ENCODE data around the gene NPAS2. TPM values are rescaled to one million over a fixed set of nuclear protein-coding genes. Genes with fewer than 3 reads are reported as not detected.

NPAS2 gene
- total and polyA plus RNA-seq, 2 of the 8 experiments (the other 6 are each of a cell fraction or from before 2014, with no cell fraction given) = 1.8 to 1.9 TPM

- Histone ChIP-seq H3K79me1 (ENCODE audit: low read depth, low read length) (no peaks in the 10 kb centered on the region), H3K36me3 (ENCODE audit: control insufficient read depth in 2 of 4, insufficient read depth in 4 of 4, low read length in 3 of 4) (no peaks in the 10 kb centered on the region), H3K23me2 (ENCODE audit: low read depth, low read length) (no peaks in the 10 kb centered on the region), H3K18ac (ENCODE audit: extremely low read depth, low read length) (no peak overlapping the region), H3K4me3 (ENCODE audit: extremely low read depth in 1 of 4, insufficient read depth in 2 of 4, low read depth in 3 of 4, low read length in 4 of 4) (no peak overlapping the region), H3K9ac (replicated peaks in 1 of 4; ENCODE audit: extremely low read depth in 1 of 4, low read depth in 3 of 4, low read length in 3 of 4) (no peak overlapping the region), H3K4ac (replicated peaks; ENCODE audit: insufficient read length, low read depth, low read length) (no peak overlapping the region), H3K56ac (replicated peaks; ENCODE audit: insufficient read length, low read depth, low read length) (no peak overlapping the region), H4K20me1 (replicated peaks in 1 of 2; ENCODE audit: control insufficient read depth in 1 of 2, insufficient read depth in 2 of 2, low read length in 2 of 2) (no peaks in the 10 kb centered on the region), H3K4me2 (ENCODE audit: insufficient read depth in 1 of 2, low read depth in 2 of 2, low read length in 2 of 2) (no peak overlapping the region), H2BK12ac (ENCODE audit: low read depth, low read length) (no peak overlapping the region), H3K79me2 (ENCODE audit: control insufficient read depth in 1 of 2, insufficient read depth in 2 of 2, low read length in 2 of 2) (no peaks in the 10 kb centered on the region), H2BK15ac (ENCODE audit: low read length) (no peak overlapping the region), H3K27me3 (replicated peaks in 1 of 4; ENCODE audit: control insufficient read depth in 3 of 4, extremely low read depth in 1 of 4, insufficient read depth in 3 of 4, low read length in 3 of 4) (no peaks in the 10 kb centered on the region), H2BK120ac (replicated peaks; ENCODE audit: low read depth, low read length) (no peak overlapping the region), H2BK20ac (ENCODE audit: low read length) (no peak overlapping the region), H3K14ac (ENCODE audit: insufficient read length) (no peak overlapping the region), H3K27ac (ENCODE audit: low read depth, low read length) (no peak overlapping the region), H3K9me3 (ENCODE audit: insufficient read depth in 2 of 2, low read depth in 1 of 2, low read length in 1 of 2) (no peaks in the 10 kb centered on the region), H4K91ac (replicated peaks; ENCODE audit: insufficient read length, low read length) (no peak overlapping the region), H4K5ac (ENCODE audit: insufficient read length, low read depth, low read length) (no peak overlapping the region), H2BK5ac (ENCODE audit: low read depth, low read length) (no peak overlapping the region), H2AK5ac (ENCODE audit: low read depth, low read length) (no peak overlapping the region), H4K8ac (ENCODE audit: extremely low read depth, insufficient read depth, low read length) (no peak overlapping the region), H3K4me1 (replicated peaks in 1 of 4; ENCODE audit: control insufficient read depth in 3 of 4, insufficient read depth in 4 of 4, low read length in 3 of 4) (peaks cover 0 to 3% (median 0%) of the 10 kb centered on the region in 4 experiments; a peak in 1 of 7 replicates), H2AFZ (ENCODE audit: low read length) (0 out of 2 replicates have a peak overlapping the region, but pooled peaks have one; percentile 39), H3K23ac (ENCODE audit: insufficient read length) (no peak overlapping the region)
- ChIA-PET CTCF (ENCODE audit: partially characterized antibody) (interaction anchor here (0.6 to 1.6 kb wide), 4 partner anchors 14 to 127 kb away, joined by 3 to 4 read pairs (median 4); no protein-coding TSS in a partner anchor), POLR2A (ENCODE audit: partially characterized antibody) (no interaction called here)
- DNase-seq (ENCODE audit: low read depth in 1 of 2, low spot score in 2 of 2) = no peak
- WGBS, 2 experiments (ENCODE audit: extremely low coverage in 1 of 2, insufficient coverage in 1 of 2, insufficient read length in 1 of 2, insufficient replicate concordance in 2 of 2, low coverage in 1 of 2, low lambda C conversion rate in 2 of 2, missing lambda C conversion rate in 1 of 2) = 88% methylated on average over 3 of the region's 3 CpGs; no CpG with 5 or more reads in 1 of the 2 experiments
- no peak for FAIRE-seq
- TF ChIP-seq POLR2A (IDR thresholded peaks at IDR 0.05; ENCODE audit: control extremely low read depth in 1 of 2, low read depth in 2 of 2, low read length in 2 of 2) (no peak), SP1 (IDR thresholded peaks at IDR 0.05; ENCODE audit: low read depth, low read length) (no peak), HDAC6 (IDR thresholded peaks at IDR 0.05; ENCODE audit: low read depth, low read length) (no peak), YY1 (IDR thresholded peaks at IDR 0.05; ENCODE audit: low read depth, low read length) (no peak), NANOG (IDR thresholded peaks at IDR 0.05; ENCODE audit: insufficient read depth, low read depth, low read length, poor library complexity, severe bottlenecking) (no peak), FOSL1 (IDR thresholded peaks at IDR 0.05; ENCODE audit: insufficient read depth, low read depth, low read length) (no peak), USF2 (IDR thresholded peaks at IDR 0.05; ENCODE audit: low read length) (no peak), CTBP2 (IDR thresholded peaks at IDR 0.05; ENCODE audit: borderline replicate concordance, insufficient read depth, insufficient read length, low read length) (no peak), CHD2 (IDR thresholded peaks at IDR 0.05; ENCODE audit: low read length) (no peak), KDM5A (IDR thresholded peaks at IDR 0.05; ENCODE audit: low read length) (no peak), RXRA (IDR thresholded peaks at IDR 0.05; ENCODE audit: insufficient read depth, low read depth, low read length) (no peak), NRF1 (IDR thresholded peaks at IDR 0.05; ENCODE audit: low read depth, low read length) (no peak), TEAD4 (IDR thresholded peaks at IDR 0.05; ENCODE audit: low read depth, low read length) (no peak), CHD1 (IDR thresholded peaks at IDR 0.05; ENCODE audit: low read depth, low read length) (no peak), EGR1 (IDR thresholded peaks at IDR 0.05; ENCODE audit: borderline replicate concordance, low read depth, low read length) (no peak)
Observed at GRCh38 chr2:100857915-100858314, 38.0 kb downstream of the NPAS2 start.

Data from H1 (cell line).